ENCODE results near the gene ADH5. TPM values are rescaled to one million over a fixed set of nuclear protein-coding genes. Genes with fewer than 3 reads are reported as not detected.
"Not testable (repeated sequence)": the region's sequence is repeated elsewhere in the genome, so short reads cannot be mapped to it uniquely, and the experiment has no call there.

ADH5 gene
- total RNA-seq, 1 experiment from 2014 or later = 64.3 TPM

- Histone ChIP-seq H3K9ac (ENCODE audit: low read length) (no peak overlapping the region), H3K4me1 (ENCODE audit: low read length) (no peaks in the 10 kb centered on the region), H3K27me3 (ENCODE audit: low read length) (no peaks in the 10 kb centered on the region), H3K27ac (ENCODE audit: low read length) (no peak overlapping the region), H3K4me2 (ENCODE audit: low read depth, low read length, poor library complexity, severe bottlenecking) (no peak overlapping the region), H2AFZ (ENCODE audit: low read length) (no peak overlapping the region), H3K4me3 (ENCODE audit: low read length) (no peak overlapping the region), H3K36me3 (ENCODE audit: insufficient read depth, low read length) (no peaks in the 10 kb centered on the region), H3K9me2 (replicated peaks; ENCODE audit: insufficient read depth, low read length) (no peaks in the 10 kb centered on the region), H4K20me1 (ENCODE audit: insufficient read depth, low read depth, low read length) (no peaks in the 10 kb centered on the region), H3K9me3 (ENCODE audit: low read length) (no peaks in the 10 kb centered on the region), H3K79me2 (ENCODE audit: low read length) (no peaks in the 10 kb centered on the region)
- peak; percentile 68 for DNase-seq
Measured at GRCh38 chr4:99117876-99118693, 29.5 kb upstream of the ADH5 start.

GRCh38 chr4:99117122-99117841 is 28.7 kb upstream of the ADH5 start:
- H3K4me2 ChIP-seq (ENCODE audit: low read depth, low read length, poor library complexity, severe bottlenecking); H2AFZ ChIP-seq (ENCODE audit: low read length); H3K9me2 ChIP-seq (replicated peaks; ENCODE audit: insufficient read depth, low read length); H3K9ac ChIP-seq (ENCODE audit: low read length); H4K20me1 ChIP-seq (ENCODE audit: insufficient read depth, low read depth, low read length); H3K27ac ChIP-seq (ENCODE audit: low read length); H3K27me3 ChIP-seq (ENCODE audit: low read length); H3K4me1 ChIP-seq (ENCODE audit: low read length); H3K36me3 ChIP-seq (ENCODE audit: insufficient read depth, low read length); H3K9me3 ChIP-seq (ENCODE audit: low read length); DNase-seq; H3K79me2 ChIP-seq (ENCODE audit: low read length); H3K4me3 ChIP-seq (ENCODE audit: low read length): not testable (repeated sequence)

GRCh38 chr4:99109286-99109685 is 20.7 kb upstream of the ADH5 start:
- H3K27ac ChIP-seq (ENCODE audit: low read length); H3K4me1 ChIP-seq (ENCODE audit: low read length); H3K9me3 ChIP-seq (ENCODE audit: low read length); H3K9me2 ChIP-seq (replicated peaks; ENCODE audit: insufficient read depth, low read length); H3K79me2 ChIP-seq (ENCODE audit: low read length); H2AFZ ChIP-seq (ENCODE audit: low read length); H3K9ac ChIP-seq (ENCODE audit: low read length); H3K36me3 ChIP-seq (ENCODE audit: insufficient read depth, low read length); H3K27me3 ChIP-seq (ENCODE audit: low read length); H4K20me1 ChIP-seq (ENCODE audit: insufficient read depth, low read depth, low read length); H3K4me3 ChIP-seq (ENCODE audit: low read length); H3K4me2 ChIP-seq (ENCODE audit: low read depth, low read length, poor library complexity, severe bottlenecking); DNase-seq: not testable (repeated sequence)

DNA sequence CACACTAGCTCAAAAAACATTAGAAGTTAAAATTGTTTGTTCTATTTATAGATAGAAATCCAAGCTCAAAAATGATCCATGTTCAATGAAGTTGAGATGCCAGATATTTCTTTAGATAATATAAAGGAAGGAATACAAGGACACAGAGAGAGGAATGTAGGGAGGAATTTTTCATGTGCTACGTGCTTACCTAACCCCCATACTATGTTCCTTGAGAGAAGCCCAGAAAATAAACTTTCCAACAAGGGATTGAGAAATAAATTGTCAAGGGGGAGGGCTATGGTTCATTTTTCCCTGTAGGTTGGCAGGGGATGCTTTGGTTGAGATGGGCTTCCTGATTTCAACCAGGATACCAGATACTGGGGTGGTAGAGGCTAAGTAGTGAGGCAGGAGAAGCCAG is 15.6 kb upstream of the ADH5 start:
- no peaks in the 10 kb centered on the region for H3K79me2 ChIP-seq (ENCODE audit: low read length)
- no peak overlapping the region for H3K27ac ChIP-seq (ENCODE audit: low read length)
- no peak overlapping the region for H3K4me3 ChIP-seq (ENCODE audit: low read length)
- H3K9me3 ChIP-seq (ENCODE audit: low read length) = no peaks in the 10 kb centered on the region
- H3K4me1 ChIP-seq (ENCODE audit: low read length) = no peaks in the 10 kb centered on the region
- H3K27me3 ChIP-seq (ENCODE audit: low read length) = no peaks in the 10 kb centered on the region
- DNase-seq = no peak
- no peaks in the 10 kb centered on the region for H4K20me1 ChIP-seq (ENCODE audit: insufficient read depth, low read depth, low read length)
- no peak overlapping the region for H3K4me2 ChIP-seq (ENCODE audit: low read depth, low read length, poor library complexity, severe bottlenecking)
- no peak overlapping the region for H3K9ac ChIP-seq (ENCODE audit: low read length)
- H2AFZ ChIP-seq (ENCODE audit: low read length) = no peak overlapping the region
- no peaks in the 10 kb centered on the region for H3K9me2 ChIP-seq (replicated peaks; ENCODE audit: insufficient read depth, low read length)
- H3K36me3 ChIP-seq (ENCODE audit: insufficient read depth, low read length) = no peaks in the 10 kb centered on the region

- no peak overlapping the region for H2AFZ ChIP-seq (ENCODE audit: low read length)
- no peak overlapping the region for H3K4me3 ChIP-seq (ENCODE audit: low read length)
- H3K27me3 ChIP-seq (ENCODE audit: low read length) = no peaks in the 10 kb centered on the region
- H3K4me1 ChIP-seq (ENCODE audit: low read length) = no peaks in the 10 kb centered on the region
- no peak overlapping the region for H3K4me2 ChIP-seq (ENCODE audit: low read depth, low read length, poor library complexity, severe bottlenecking)
- H3K27ac ChIP-seq (ENCODE audit: low read length) = no peak overlapping the region
- no peaks in the 10 kb centered on the region for H3K79me2 ChIP-seq (ENCODE audit: low read length)
- DNase-seq = no peak
- no peaks in the 10 kb centered on the region for H3K9me3 ChIP-seq (ENCODE audit: low read length)
- no peaks in the 10 kb centered on the region for H3K9me2 ChIP-seq (replicated peaks; ENCODE audit: insufficient read depth, low read length)
- no peak overlapping the region for H3K9ac ChIP-seq (ENCODE audit: low read length)
- no peaks in the 10 kb centered on the region for H4K20me1 ChIP-seq (ENCODE audit: insufficient read depth, low read depth, low read length)
- H3K36me3 ChIP-seq (ENCODE audit: insufficient read depth, low read length) = no peaks in the 10 kb centered on the region
Measured at GRCh38 chr4:99103166-99103565, 14.6 kb upstream of the ADH5 start.

GRCh38 chr4:99102634-99103033 is 14.0 kb upstream of the ADH5 start:
- Histone ChIP-seq H3K79me2 (ENCODE audit: low read length) (no peaks in the 10 kb centered on the region), H3K9me3 (ENCODE audit: low read length) (no peaks in the 10 kb centered on the region), H2AFZ (ENCODE audit: low read length) (no peak overlapping the region), H4K20me1 (ENCODE audit: insufficient read depth, low read depth, low read length) (no peaks in the 10 kb centered on the region), H3K36me3 (ENCODE audit: insufficient read depth, low read length) (no peaks in the 10 kb centered on the region), H3K27me3 (ENCODE audit: low read length) (no peaks in the 10 kb centered on the region), H3K9ac (ENCODE audit: low read length) (no peak overlapping the region), H3K4me2 (ENCODE audit: low read depth, low read length, poor library complexity, severe bottlenecking) (no peak overlapping the region), H3K4me3 (ENCODE audit: low read length) (no peak overlapping the region), H3K27ac (ENCODE audit: low read length) (no peak overlapping the region), H3K4me1 (ENCODE audit: low read length) (no peaks in the 10 kb centered on the region), H3K9me2 (replicated peaks; ENCODE audit: insufficient read depth, low read length) (no peaks in the 10 kb centered on the region)
- no peak for DNase-seq

- H2AFZ ChIP-seq (ENCODE audit: low read length) = no peak overlapping the region
- DNase-seq = no peak
- no peaks in the 10 kb centered on the region for H3K4me1 ChIP-seq (ENCODE audit: low read length)
Measured at GRCh38 chr4:99100876-99101275, 12.3 kb upstream of the ADH5 start.

GRCh38 chr4:99099814-99100213 is 11.2 kb upstream of the ADH5 start:
- H3K27ac ChIP-seq (ENCODE audit: low read length); H3K4me2 ChIP-seq (ENCODE audit: low read depth, low read length, poor library complexity, severe bottlenecking): not testable (repeated sequence)

More at GRCh38 chr4:99100876-99101275, 12.3 kb upstream of the ADH5 start:
- Histone ChIP-seq H3K4me3 (ENCODE audit: low read length) (no peak overlapping the region), H4K20me1 (ENCODE audit: insufficient read depth, low read depth, low read length) (no peaks in the 10 kb centered on the region), H3K9me3 (ENCODE audit: low read length) (no peaks in the 10 kb centered on the region), H3K36me3 (ENCODE audit: insufficient read depth, low read length) (no peaks in the 10 kb centered on the region), H3K9me2 (replicated peaks; ENCODE audit: insufficient read depth, low read length) (no peaks in the 10 kb centered on the region), H3K9ac (ENCODE audit: low read length) (no peak overlapping the region), H3K79me2 (ENCODE audit: low read length) (no peaks in the 10 kb centered on the region), H3K4me2 (ENCODE audit: low read depth, low read length, poor library complexity, severe bottlenecking) (no peak overlapping the region), H3K27me3 (ENCODE audit: low read length) (no peaks in the 10 kb centered on the region), H3K27ac (ENCODE audit: low read length) (no peak overlapping the region)

More at GRCh38 chr4:99099814-99100213, 11.2 kb upstream of the ADH5 start:
- H3K27me3 ChIP-seq (ENCODE audit: low read length); H3K4me3 ChIP-seq (ENCODE audit: low read length); H3K79me2 ChIP-seq (ENCODE audit: low read length); DNase-seq; H3K9ac ChIP-seq (ENCODE audit: low read length); H2AFZ ChIP-seq (ENCODE audit: low read length); H4K20me1 ChIP-seq (ENCODE audit: insufficient read depth, low read depth, low read length); H3K9me2 ChIP-seq (replicated peaks; ENCODE audit: insufficient read depth, low read length); H3K36me3 ChIP-seq (ENCODE audit: insufficient read depth, low read length); H3K9me3 ChIP-seq (ENCODE audit: low read length); H3K4me1 ChIP-seq (ENCODE audit: low read length): not testable (repeated sequence)

All from Karpas-422 (cell line).